ENCODE data around the gene DTHD1.

DNA sequence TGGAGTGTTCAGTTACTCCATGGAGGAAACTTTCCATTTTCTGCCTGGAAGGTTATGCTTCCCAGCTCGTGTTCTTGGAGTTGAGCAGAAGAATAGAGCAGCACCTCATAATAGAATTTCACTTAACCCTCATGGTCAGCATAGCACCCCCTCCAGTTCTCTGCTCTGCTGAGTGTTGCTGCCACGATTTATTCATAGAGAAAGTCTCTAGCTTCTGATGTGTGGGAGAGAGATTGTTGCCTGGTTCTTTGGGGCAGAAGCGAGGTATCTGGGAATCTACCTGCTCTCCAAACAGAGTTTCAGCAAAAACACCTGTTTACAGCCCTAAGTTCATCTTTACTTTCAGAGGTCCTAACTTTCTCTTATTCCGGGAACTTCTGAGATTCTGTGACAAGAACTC lies 3.9 kb upstream of the DTHD1 start:
- TF ChIP-seq POLR2A (IDR thresholded peaks at IDR 0.05) (no peak), POLR2AphosphoS5 (IDR thresholded peaks at IDR 0.05) (no peak)
- TF ChIP-seq, protein P1, sequence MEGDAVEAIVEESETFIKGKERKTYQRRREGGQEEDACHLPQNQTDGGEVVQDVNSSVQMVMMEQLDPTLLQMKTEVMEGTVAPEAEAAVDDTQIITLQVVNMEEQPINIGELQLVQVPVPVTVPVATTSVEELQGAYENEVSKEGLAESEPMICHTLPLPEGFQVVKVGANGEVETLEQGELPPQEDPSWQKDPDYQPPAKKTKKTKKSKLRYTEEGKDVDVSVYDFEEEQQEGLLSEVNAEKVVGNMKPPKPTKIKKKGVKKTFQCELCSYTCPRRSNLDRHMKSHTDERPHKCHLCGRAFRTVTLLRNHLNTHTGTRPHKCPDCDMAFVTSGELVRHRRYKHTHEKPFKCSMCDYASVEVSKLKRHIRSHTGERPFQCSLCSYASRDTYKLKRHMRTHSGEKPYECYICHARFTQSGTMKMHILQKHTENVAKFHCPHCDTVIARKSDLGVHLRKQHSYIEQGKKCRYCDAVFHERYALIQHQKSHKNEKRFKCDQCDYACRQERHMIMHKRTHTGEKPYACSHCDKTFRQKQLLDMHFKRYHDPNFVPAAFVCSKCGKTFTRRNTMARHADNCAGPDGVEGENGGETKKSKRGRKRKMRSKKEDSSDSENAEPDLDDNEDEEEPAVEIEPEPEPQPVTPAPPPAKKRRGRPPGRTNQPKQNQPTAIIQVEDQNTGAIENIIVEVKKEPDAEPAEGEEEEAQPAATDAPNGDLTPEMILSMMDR (IDR thresholded peaks at IDR 0.05 in 8 of 11, conservative IDR thresholded peaks at IDR 0.05 in 3 of 11) = no peak
